Esophagus squamous epithelium (tissue), 4 donors: Measurements from ENCODE around the gene FAM222B.
A peak's percentile ranks its signal among the peaks of the same experiment; 100 is the strongest.

ENCODE experiments used
- POLR2A ChIP-seq, 4 donors: fragments of 450-650 bp; IDR thresholded peaks; one replicate each; pipeline ENCODE4 v1.6.1; 2017; ENCODE audit warnings: antibody characterized with exemption in 4 of 4, mild to moderate bottlenecking in 4 of 4, moderate library complexity in 3 of 4
- TF ChIP-seq, protein P1 (sequence below), 6 experiments: fragments of 450-650 bp in 4 of 6; fragments of 200-600 bp in 2 of 6; sonication (generic) in 2 of 6; IDR thresholded peaks; one replicate each; pipeline ENCODE4 v1.5.1; 2016 to 2019; ENCODE audit warnings: antibody characterized with exemption in 6 of 6, mild to moderate bottlenecking in 4 of 6, moderate library complexity in 4 of 6

GRCh38 chr17:28842282-28843012 is at the start of gene FAM222B:
- TF ChIP-seq POLR2A (IDR thresholded peaks at IDR 0.05): peak in 2 of 4 donors; percentile 56 to 75
- TF ChIP-seq, protein P1, sequence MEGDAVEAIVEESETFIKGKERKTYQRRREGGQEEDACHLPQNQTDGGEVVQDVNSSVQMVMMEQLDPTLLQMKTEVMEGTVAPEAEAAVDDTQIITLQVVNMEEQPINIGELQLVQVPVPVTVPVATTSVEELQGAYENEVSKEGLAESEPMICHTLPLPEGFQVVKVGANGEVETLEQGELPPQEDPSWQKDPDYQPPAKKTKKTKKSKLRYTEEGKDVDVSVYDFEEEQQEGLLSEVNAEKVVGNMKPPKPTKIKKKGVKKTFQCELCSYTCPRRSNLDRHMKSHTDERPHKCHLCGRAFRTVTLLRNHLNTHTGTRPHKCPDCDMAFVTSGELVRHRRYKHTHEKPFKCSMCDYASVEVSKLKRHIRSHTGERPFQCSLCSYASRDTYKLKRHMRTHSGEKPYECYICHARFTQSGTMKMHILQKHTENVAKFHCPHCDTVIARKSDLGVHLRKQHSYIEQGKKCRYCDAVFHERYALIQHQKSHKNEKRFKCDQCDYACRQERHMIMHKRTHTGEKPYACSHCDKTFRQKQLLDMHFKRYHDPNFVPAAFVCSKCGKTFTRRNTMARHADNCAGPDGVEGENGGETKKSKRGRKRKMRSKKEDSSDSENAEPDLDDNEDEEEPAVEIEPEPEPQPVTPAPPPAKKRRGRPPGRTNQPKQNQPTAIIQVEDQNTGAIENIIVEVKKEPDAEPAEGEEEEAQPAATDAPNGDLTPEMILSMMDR (IDR thresholded peaks at IDR 0.05): peak in 2 of 6 experiments; percentile 27 to 46
